Urinary bladder (tissue), 4 donors: ENCODE data around the gene ST3GAL4. TPM values are rescaled to one million over a fixed set of nuclear protein-coding genes. Genes with fewer than 3 reads are reported as not detected.

Experiments
- DNase-seq: peaks from one replicate; pipeline ENCODE4 v3.0.0-alpha.2; 2015; ENCODE audit errors: extremely low spot score
- H3K27ac ChIP-seq: one replicate; pipeline ENCODE4 v1.5.1; 2013; ENCODE audit warnings: low read depth, mild to moderate bottlenecking, moderate library complexity
- H3K36me3 ChIP-seq: one replicate; pipeline ENCODE4 v1.6.1; 2013; ENCODE audit warnings: mild to moderate bottlenecking, moderate library complexity; ENCODE audit not compliant: insufficient read depth
- H3K4me1 ChIP-seq: one replicate; pipeline ENCODE4 v1.6.1; 2013; ENCODE audit warnings: mild to moderate bottlenecking, moderate library complexity; ENCODE audit not compliant: insufficient read depth
- H3K4me3 ChIP-seq: one replicate; pipeline ENCODE4 v1.5.1; 2013; ENCODE audit warnings: low read depth, low read length
- WGBS: extraction: QIAGEN DNeasy Blood & Tissue Kit; methylation state at CpG from one replicate; pipeline ENCODE4 v1.1.7; 2013; 5-methylcytosine and 5-hydroxymethylcytosine counted together
- polyA plus RNA-seq: library from polyadenylated mRNA; stranded (reverse); fragments of 200-250 nt; gene quantifications from one replicate; pipeline ENCODE4 v1.2.3, GENCODE V29; 2013
- total RNA-seq: library from RNA; depleted of rRNA; stranded (reverse); fragments of >200 nt; gene quantifications from one replicate; pipeline ENCODE4 v1.2.3, GENCODE V29; 2014
- donor health status: healthy with polysubstance abuse.
- donor health status: healthy.

ST3GAL4 gene
- total and polyA plus RNA-seq, 2 donors: 35.2 to 48.5 TPM

DNA sequence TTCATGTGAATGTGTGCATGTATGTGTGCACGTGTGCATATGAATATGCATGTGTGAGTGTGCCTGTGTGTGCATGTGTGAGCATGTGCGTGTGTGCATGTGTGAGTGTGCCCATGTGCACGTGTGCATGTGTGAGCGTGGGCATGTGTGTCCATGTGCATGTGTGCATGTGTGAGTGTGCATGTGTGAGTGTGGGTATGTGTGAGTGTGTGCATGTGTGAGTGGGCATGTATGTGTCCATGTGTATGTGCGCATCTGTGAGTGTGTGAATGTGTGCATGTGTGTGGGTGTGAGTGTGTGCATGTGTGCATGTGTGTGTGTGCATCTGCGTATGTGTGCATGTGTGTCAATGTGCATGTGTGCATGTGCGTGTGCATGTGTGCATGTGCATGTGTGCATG lies 94.7 kb downstream of the ST3GAL4 start:
- H3K4me1 ChIP-seq: no peaks in the 10 kb centered on the region
- H3K27ac ChIP-seq: no peak overlapping the region
- H3K36me3 ChIP-seq: no peaks in the 10 kb centered on the region
- no peak for DNase-seq
- H3K4me3 ChIP-seq: no peak overlapping the region
- WGBS: 83% methylated on average over 7 of the region's 7 CpGs

DNA sequence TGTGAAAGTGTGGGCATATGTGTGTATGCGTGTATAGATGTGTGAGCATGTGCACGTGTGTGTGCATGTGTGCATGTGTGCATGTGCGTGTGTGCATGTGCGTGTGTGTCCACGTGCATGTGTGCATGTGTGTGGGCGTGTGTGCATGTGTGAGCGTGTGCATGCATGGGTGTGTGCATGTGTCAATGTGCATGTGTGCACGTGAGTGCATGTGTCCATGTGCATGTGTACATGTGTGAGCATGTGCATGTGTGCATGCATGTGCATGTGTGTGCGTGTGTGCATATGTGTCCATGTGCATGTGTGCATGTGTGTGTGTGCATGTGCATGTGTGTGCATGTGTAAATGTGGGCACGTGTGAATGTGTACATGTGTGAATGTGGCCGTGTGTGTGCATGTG lies 95.3 kb downstream of the ST3GAL4 start:
- Histone ChIP-seq H3K4me1 (no peaks in the 10 kb centered on the region), H3K4me3 (no peak overlapping the region), H3K36me3 (no peaks in the 10 kb centered on the region), H3K27ac (no peak overlapping the region)
- no peak for DNase-seq
- 97% methylated on average over 11 of the region's 11 CpGs for WGBS

DNA sequence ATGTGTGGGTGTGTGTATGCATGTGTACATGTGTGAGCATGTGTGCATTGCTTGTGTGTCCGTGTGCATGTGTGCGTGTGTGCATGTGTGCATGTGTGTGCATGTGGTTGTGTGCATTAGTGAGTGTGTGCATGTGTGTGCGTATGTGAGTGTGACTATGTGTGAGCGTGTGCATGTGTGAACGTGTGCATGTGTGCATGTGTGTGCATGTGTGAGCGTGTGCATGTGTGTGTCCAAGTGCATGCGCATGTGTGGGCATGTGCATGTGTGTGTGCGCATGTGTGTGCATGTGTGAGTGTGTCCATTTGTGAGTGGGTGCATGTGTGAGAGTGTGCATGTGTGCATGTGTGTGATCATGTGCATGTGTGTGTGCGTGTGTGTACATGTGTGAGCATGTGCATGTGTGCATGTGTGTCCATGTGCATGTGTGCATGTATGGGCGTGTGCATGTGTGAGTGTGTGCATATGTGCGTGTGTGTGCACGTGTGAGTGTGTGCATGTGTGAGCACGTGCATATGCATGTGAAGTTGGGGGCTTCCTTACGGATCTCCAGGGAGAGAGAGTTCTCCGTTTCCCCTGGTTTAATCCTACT lies 95.8 kb downstream of the ST3GAL4 start:
- H3K27ac ChIP-seq: no peak overlapping the region
- DNase-seq: no peak
- H3K36me3 ChIP-seq: no peaks in the 10 kb centered on the region
- WGBS: 82% methylated on average over 15 of the region's 15 CpGs
- no peak overlapping the region for H3K4me3 ChIP-seq
- H3K4me1 ChIP-seq: no peaks in the 10 kb centered on the region

DNA sequence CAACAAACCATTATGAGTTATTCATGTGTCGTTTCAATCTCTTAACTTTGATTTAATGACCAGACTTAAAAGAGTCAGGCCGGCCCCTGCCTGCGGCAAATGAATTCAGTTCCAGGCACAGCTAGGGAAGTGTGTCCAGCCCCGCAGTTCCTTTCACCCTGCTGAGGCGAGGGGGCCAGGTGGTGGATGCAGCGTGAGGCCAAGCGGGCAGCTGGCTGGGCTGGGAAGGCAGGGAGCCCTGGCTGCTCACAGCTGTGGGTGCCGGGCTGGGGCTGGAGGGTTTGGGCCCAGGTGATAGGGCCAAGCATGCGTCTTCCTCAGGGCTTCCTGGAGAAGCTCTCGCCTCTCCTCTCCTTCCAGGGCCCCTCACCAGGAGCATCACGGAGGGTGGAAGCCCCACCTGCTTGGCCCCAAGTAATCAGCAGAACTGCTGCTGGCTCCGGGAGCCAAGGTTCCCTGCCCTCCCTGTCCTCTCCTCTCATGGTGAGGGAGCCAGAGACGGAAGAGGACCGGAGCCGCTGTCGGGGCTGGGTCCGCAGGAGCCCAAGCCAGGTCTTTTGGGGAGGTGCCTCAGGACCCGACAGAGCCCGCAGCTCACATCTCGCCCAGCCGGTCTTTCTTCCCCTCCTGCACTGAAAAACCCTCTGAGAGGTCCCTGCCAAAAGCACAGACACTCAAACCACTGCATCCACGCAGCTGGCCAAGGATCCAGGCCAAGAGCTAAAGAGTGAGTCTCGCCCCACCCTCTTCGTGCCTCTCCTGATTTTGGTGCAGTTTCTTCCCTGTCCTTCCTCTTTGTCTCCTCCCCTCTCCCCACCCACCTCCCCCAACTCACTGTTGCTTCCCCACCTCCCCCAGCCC lies 97.0 kb downstream of the ST3GAL4 start:
- WGBS: 26% methylated on average over 24 of the region's 24 CpGs
- no peak for DNase-seq
- no peak overlapping the region for H3K4me3 ChIP-seq
- H3K4me1 ChIP-seq: no peaks in the 10 kb centered on the region
- no peaks in the 10 kb centered on the region for H3K36me3 ChIP-seq
- H3K27ac ChIP-seq: no peak overlapping the region

DNA sequence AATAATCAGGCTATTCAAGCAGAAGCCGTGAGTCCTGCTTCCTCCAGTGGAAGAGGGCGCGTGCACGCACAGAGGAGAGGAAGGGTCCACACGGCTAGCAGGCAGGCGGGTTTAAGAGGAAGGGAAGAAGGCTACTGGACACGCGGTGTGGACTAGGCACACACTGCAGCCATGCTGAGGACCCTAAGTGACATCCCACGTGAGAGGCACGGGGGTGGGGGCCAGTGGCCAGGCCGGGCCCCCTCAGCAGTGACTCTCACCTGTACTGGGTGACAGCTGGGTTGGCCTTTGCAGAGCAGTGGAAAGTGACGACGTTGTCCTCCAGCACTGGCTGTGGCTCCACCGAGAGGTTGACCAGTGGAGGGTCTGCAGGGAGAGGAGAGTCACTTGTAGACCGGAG lies 100.6 kb downstream of the ST3GAL4 start:
- H3K27ac ChIP-seq: no peak overlapping the region
- 94% methylated on average over 15 of the region's 15 CpGs for WGBS
- no peak for DNase-seq

DNA sequence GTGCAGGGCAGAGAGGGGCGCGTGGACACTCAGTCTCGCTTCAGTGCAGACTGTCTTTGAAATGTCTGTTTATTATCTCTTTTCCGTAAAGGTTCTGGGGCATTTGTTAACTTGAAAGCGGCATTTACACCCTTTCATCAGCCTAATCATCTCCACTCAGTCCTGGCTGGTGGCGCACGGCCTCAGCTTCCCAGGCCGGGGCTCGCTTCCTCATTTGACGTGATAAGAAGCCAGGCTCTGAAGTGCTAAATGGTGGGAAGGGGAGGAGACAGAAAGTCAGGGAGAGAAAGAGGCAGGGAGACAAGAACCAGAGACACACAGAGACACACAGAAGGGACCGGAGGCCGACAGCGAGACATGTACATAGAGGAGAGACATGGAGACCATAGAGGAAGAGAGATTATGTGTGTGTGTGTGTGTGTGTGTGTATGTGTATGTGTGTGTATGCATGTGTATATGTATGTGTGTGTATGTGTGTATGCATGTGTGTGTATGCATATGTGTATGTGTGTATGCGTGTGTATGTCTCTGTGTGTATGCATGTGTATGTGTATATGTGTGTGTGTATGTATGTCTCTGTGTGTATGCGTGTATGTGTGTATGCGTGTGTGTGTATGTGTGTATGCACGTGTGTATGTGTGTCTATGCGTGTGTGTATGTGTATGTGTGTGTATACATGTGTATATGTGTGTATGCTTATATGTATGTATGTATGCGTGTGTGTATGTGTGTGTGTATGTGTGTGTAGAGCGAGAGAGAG lies 101.5 kb downstream of the ST3GAL4 start:
- no peak overlapping the region for H3K27ac ChIP-seq
- 83% methylated on average over 20 of the region's 20 CpGs for WGBS
- no peaks in the 10 kb centered on the region for H3K36me3 ChIP-seq
- no peak for DNase-seq
- H3K4me3 ChIP-seq: no peak overlapping the region
- no peaks in the 10 kb centered on the region for H3K4me1 ChIP-seq

More for the DNA sequence above, 100.6 kb downstream of the ST3GAL4 start:
- no peak overlapping the region for H3K4me3 ChIP-seq
- no peaks in the 10 kb centered on the region for H3K4me1 ChIP-seq
- H3K36me3 ChIP-seq: no peaks in the 10 kb centered on the region

DNA sequence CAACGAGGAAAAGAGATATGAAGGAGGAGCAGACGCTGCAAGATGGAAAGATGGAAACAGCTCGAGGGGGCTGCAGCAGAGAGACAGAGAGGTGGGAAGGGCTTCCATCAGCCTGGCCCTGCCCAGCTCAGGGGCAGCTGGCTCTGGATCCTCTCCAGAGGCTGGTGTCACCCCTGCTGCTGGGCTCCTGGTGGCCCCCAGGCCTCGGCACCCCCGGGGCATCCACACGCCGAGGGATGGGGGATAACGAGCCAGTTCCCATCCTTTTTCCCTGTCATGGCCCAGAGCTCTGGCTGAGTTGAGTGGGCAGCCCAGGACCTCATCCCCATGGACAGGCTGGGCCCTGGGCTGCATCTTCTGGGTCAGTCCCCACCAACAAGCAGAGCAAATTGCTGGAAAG lies 102.3 kb downstream of the ST3GAL4 start:
- H3K27ac ChIP-seq: no peak overlapping the region
- H3K4me1 ChIP-seq: no peaks in the 10 kb centered on the region
- H3K36me3 ChIP-seq: no peaks in the 10 kb centered on the region
- no peak overlapping the region for H3K4me3 ChIP-seq
- WGBS: 88% methylated on average over 8 of the region's 8 CpGs
- DNase-seq: no peak

DNA sequence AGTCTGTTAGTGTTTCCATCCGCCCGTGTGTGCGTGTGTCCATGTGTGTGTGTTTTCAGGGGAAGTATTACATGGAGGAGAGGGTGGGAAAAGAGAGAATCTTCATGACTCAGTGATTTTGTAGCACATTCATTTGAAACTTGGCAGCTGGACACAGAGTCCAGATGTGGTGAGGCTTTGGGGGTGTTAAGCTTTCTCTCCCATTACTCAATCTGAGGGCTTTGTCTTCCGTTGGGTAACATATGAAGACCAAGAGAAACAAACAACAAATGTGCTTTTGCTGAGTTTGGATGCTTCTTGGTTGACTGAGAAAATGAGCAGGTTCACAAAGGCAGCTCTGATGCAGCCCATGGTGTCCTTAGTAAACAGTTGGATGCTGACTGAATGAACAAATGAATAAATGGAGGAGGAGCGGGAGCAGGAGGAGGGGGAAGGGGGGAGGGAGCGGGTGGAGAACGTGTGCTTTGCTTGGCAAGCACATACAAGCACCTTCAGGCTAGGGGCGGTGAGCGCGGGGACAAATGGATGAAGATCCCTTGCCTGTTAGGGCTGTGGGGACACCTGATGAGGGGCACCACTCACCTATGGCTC lies 104.3 kb downstream of the ST3GAL4 start:
- no peak overlapping the region for H3K27ac ChIP-seq
- no peaks in the 10 kb centered on the region for H3K36me3 ChIP-seq
- no peaks in the 10 kb centered on the region for H3K4me1 ChIP-seq
- peak; percentile 49 for DNase-seq
- 52% methylated on average over 10 of the region's 10 CpGs for WGBS
- no peak overlapping the region for H3K4me3 ChIP-seq

DNA sequence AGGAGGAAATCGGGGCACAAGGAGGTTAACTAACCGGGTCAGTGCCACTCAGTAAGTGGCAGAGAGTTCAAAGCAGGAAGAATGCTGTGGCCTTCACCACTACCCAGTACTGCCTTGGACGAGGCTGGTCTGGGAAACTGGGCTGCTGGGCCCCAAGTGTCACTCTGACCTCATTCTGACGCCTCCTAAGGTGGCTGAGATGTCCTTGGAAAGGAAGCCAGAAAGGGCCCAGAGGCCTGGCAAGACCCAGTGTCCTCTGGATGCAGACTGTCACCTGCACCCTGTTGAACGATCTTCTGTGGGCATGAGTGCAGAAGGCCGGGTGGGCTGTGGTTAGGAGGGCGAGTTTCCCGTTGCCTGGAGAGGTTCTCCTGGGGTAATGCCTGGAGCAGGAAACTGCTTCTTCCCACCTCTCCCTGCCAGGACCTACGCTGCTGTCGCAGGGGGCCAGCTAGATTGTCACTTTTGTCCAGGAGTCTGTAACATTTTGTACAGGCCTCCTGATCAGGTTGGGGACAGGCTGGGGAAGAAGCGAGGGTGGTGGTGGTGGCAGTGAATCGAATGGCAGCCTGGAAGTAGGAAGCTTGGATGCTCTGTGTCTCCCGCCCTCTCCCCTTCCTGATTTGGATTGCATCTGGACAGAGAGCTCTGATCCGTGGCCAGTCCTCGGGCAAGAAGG lies 105.1 kb downstream of the ST3GAL4 start:
- H3K4me1 ChIP-seq: no peaks in the 10 kb centered on the region
- DNase-seq: no peak
- 88% methylated on average over 15 of the region's 15 CpGs for WGBS
- no peaks in the 10 kb centered on the region for H3K36me3 ChIP-seq
- H3K27ac ChIP-seq: no peak overlapping the region
- no peak overlapping the region for H3K4me3 ChIP-seq

DNA sequence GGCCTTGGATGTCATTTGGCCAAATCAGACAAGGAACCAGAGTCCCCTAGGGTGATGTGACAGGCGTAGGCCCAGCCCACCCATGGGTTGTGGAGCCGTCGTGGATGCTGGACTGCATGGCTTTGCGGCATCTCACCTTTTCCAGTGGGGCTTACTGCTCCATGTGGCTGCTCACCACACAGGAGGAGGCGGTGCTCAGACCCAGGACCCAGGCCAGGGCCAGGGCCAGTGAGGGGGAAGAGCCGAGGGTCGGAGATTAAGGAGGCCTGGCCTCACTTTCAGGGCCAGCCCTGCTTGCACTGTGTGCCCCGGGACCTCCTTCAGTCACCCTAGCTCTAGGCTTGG lies 105.6 kb downstream of the ST3GAL4 start:
- Histone ChIP-seq H3K36me3 (no peaks in the 10 kb centered on the region), H3K4me1 (no peaks in the 10 kb centered on the region), H3K4me3 (no peak overlapping the region), H3K27ac (no peak overlapping the region)
- WGBS: 81% methylated on average over 8 of the region's 8 CpGs
- DNase-seq: no peak

DNA sequence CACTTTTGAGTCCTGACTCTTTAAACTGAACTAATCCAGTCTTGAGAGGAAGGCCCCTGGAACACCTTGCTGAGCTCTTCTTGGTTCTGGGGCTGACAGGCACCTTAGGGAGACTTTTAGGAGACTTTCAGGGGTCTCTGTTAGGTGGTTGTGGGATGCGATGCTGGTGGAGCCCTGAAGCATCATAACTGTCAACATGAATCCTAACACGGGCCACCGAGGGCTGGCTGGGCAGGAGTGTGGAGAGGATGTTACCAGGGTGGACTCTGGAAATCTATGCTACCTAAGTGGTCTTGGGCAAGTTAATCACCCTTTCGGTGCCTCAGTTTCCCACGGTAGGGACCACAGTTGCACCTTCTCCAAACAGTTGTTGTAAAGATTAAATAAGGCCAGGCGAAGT lies 106.5 kb downstream of the ST3GAL4 start:
- Histone ChIP-seq H3K36me3 (no peaks in the 10 kb centered on the region), H3K4me3 (no peak overlapping the region), H3K27ac (no peak overlapping the region), H3K4me1 (no peaks in the 10 kb centered on the region)
- DNase-seq: no peak
- WGBS: 86% methylated on average over 6 of the region's 6 CpGs

DNA sequence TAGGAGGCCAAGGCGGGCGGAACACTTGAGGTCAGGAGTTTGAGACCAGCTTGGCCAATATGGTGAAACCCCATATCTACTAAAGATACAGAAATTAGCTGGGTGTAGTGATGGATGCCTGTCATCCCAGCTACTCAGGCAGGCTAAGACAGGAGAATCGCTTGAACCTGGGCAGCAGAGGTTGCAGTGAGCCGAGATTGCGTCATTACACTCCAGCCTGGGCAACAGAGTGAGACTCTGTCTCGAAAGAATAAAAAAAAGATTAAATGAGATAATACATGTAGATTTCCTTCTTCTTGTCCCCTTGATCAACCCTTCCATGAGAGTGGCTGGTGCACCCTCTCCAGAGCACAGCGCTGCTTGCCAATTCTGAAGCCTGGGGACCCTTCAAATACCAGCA lies 106.9 kb downstream of the ST3GAL4 start:
- Histone ChIP-seq H3K27ac (no peak overlapping the region), H3K4me1 (no peaks in the 10 kb centered on the region), H3K4me3 (no peak overlapping the region), H3K36me3 (no peaks in the 10 kb centered on the region)
- DNase-seq: no peak
- WGBS: 97% methylated on average over 7 of the region's 7 CpGs
